Liver (tissue), 5 donors: ENCODE measurements around the gene CREM. TPM values are rescaled to one million over a fixed set of nuclear protein-coding genes. Genes with fewer than 3 reads are reported as not detected.

Experiments used
- polyA plus RNA-seq, 2 donors: library from polyadenylated mRNA; stranded (reverse) in 1 of 2; unstranded in 1 of 2; fragments of 200-250 nt in 1 of 2; fragments of >200 nt in 1 of 2; fragmentation: Nextera tagmentation in 1 of 2; extraction: Ambion mirVana in 1 of 2; gene quantifications; one replicate each; pipeline versions ENCODE4 v1.2.1 to v1.2.3, GENCODE V29; 2013 to 2015
- small RNA-seq: library from RNA; depleted of rRNA; stranded (forward); fragments of <200 nt; gene quantifications from one replicate; pipeline ENCODE3, GENCODE V24; 2014
- total RNA-seq, 2 donors: library from RNA; depleted of rRNA; stranded (reverse); fragments of >200 nt; gene quantifications; one replicate each; pipeline ENCODE4 v1.2.3, GENCODE V29; 2014
- donor health status: healthy.
- donor health status: healthy.
- donor health status: healthy.

Gene CREM
- total and polyA plus RNA-seq, 4 donors = 14.8 to 25.5 (median 22.2) TPM

Small RNA genes within 50 kb of the gene (small RNA-seq; reads per million reads assigned to genes)
- not detected for gene MIR3611
- gene RNU6-1167P = not detected
- not detected for gene RNU6-794P
- gene RNU7-77P = not detected

Other genes with a start within 250 kb of the CREM start
- gene CUL2, start 36.5 kb upstream of the CREM start, total RNA-seq = 10 to 100 TPM; 13.1 to 14.1 TPM
- gene CUL2, start 36.5 kb upstream of the CREM start, polyA plus RNA-seq = 10 to 100 TPM in 1 of 2 donors, 1 to 10 TPM in 1; 8.6 to 11.0 TPM
- gene CCNY, start 209.7 kb downstream of the CREM start, total RNA-seq = 10 to 100 TPM; 21.5 to 38.4 TPM
- gene CCNY, start 209.7 kb downstream of the CREM start, polyA plus RNA-seq = 10 to 100 TPM; 17.6 to 22.0 TPM